GM10266 (cell line): ENCODE data around the gene TMEM267.
"Not testable (repeated sequence)": the region's sequence is repeated elsewhere in the genome, so short reads cannot be mapped to it uniquely, and the experiment has no call there.

Experiments used
- DNase-seq: peaks from one replicate; pipeline ENCODE4 v3.0.0; 2012; ENCODE audit errors: extremely low spot score
- CTCF ChIP-seq: IDR thresholded peaks from 2 replicates; pipeline ENCODE4 v1.5.1; 2012; ENCODE audit warnings: mild to moderate bottlenecking, low read depth; ENCODE audit not compliant: control insufficient read depth, insufficient read depth; ENCODE audit errors: missing control alignments

The TMEM267 gene

DNA sequence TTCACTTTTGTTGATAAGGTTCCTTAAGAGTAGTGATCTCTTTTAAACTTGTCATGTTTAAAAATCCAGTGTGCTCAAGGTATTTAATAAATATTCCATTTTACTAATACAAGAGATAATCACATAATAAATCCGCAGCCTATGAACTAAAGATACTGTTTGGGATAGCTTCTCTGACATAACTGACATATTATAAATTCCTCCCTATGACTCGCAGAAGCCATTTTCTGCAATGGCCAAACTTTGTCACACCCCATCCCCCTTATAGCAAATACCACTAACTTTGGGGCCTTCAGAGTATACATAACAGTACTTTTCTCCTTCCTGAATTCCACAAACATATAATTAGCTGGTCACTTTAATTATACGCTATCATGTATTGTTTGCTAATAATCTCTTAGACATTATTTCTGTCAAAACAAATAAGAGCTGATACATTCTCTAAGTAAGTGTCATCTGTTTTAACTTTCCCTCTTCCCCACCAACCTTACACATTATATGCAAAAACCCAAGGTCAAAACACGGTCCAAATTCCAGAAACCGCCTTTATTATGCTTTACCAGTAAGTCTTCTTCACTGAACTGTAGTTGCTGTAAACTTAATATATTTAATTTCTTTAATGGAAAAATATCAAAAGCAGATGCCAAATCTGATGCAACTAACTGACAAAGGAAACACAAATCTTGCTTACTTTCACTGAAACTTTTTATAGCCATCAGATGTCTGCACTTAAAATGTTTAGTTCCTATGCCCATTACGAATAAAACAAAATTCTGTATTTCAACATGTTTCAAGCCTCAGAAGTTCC is 971 bp downstream of the TMEM267 start:
- no peak for DNase-seq
- no peak for TF ChIP-seq CTCF

DNA sequence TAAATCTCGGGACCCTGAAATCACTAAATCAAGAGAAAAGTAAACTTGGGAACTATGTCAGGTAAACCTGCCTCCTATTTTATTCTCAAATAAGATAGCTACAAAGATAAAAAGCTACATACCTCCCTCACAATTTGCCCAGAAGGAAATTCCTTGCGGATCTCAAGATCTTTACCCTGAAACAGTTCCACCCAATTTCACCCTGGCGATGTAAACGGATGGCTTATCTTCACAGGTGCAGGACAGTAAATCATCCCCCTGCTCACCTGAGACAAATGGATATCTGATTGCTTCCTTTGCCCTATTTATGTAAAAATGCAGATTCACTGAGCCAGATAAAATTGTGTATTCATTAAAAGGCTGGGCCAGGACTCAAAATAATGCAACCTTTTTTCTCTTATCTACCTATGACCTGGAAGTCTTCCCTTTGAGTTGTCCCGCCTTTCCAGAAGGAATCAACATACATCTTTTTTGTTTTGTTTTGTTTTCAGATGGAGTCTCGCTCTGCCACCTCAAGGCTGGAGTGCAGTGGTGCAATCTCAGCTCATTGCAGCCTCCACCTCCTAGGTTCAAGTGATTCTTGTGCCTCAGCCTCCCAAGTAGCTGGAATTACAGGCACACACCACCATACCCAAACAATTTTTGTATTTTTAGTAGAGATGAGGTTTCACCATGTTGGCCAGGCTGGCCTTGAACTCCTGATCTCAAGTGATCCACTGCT is 13.8 kb downstream of the TMEM267 start:
- no peak for DNase-seq
- no peak for TF ChIP-seq CTCF

DNA sequence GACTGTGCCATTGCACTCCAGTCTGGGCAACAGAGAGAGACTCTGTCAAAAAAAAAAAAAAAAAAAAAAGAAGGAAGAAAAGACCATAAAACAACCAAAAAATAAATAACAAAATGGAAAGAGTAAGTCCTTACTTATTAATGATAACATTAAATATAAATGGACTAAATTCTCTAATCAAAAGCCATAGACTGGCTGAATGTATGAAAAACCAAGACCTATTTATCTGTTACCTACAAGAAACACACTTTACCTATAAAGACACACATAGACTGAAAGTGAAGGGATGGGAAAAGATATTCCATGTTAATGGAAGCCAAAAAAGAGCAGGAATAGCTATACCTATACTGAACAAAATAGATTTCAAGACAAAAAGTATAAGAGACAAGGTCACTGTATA is 16.6 kb downstream of the TMEM267 start:
- DNase-seq, result no peak
- TF ChIP-seq CTCF, result no peak

DNA sequence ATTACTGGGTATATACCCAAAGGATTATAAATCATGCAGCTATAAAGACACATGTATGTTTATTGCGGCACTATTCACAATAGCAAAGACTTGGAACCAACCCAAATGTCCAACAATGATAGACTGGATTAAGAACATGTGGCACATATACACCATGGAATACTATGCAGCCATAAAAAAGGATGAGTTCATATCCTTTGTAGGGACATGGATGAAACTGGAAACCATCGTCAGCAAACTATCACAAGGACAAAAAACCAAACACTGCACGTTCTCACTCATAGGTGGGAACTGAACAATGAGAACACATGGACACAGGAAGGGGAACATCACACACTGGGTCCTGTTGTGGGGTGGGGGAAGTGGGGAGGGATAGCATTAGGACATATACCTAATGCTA is 18.2 kb downstream of the TMEM267 start:
- not testable (repeated sequence) for DNase-seq

DNA sequence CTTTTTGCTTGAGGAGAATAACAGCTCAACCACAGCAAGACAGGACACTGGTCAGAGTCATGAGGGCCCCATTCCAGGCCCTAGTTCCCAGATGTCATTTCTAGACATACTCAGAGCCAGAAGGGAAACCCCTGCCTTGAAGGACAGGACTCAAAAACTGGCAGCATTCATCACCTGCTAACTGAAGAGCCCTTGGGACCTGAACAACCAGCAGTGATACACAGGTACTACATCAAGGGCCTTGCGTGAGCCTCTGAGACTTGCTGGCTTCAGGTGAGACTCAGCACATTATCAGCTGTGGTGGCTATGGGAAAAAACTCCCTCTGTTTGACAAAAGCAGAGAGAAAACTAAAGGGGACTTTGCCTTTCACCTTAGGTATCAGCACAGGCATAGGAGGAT is 22.6 kb downstream of the TMEM267 start:
- TF ChIP-seq CTCF, result no peak
- DNase-seq, result no peak

DNA sequence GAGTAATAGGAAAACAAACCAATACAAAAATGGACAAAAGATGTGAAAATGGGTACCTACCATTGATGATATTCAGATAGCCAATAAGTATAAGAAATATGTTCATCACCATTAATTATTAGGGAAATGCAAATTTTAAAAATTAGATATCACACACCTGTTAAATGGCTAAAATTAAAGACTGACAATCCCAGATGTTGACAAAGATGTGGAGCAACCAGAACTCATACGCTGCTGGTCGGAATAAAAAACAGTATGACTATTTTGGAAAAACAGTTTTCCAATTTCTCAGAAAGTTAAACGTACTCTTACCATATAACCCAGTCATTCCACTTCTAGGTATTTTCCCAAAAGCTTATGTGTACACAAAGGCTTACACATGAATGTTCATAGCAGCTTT is 27.1 kb downstream of the TMEM267 start:
- TF ChIP-seq CTCF, result no peak
- no peak for DNase-seq

- not testable (repeated sequence) for DNase-seq
These were observed 42.1 kb downstream of the TMEM267 start for GRCh38 chr5:43441575-43441974.

- DNase-seq, result no peak
- no peak for TF ChIP-seq CTCF
These were observed 46.5 kb downstream of the TMEM267 start for GRCh38 chr5:43437062-43437660.
